Gastrocnemius medialis (tissue), 4 donors: ENCODE data around the gene GABBR2.

ENCODE experiments used
- POLR2A ChIP-seq, 2 donors: fragments of 450-650 bp; IDR thresholded peaks; one replicate each; pipeline ENCODE4 v1.6.1; 2017; ENCODE audit warnings: antibody characterized with exemption in 2 of 2, mild to moderate bottlenecking in 2 of 2, moderate library complexity in 2 of 2
- TF ChIP-seq, protein P1 (sequence below), 5 experiments: fragments of 450-650 bp in 3 of 5; fragments of 200-600 bp in 2 of 5; sonication (generic) in 2 of 5; IDR thresholded peaks in 4 of 5; conservative IDR thresholded peaks in 1 of 5; 1 replicate in 4 of 5; 2 replicates in 1 of 5; pipeline ENCODE4 v1.5.1; 2016 to 2019; ENCODE audit warnings: antibody characterized with exemption in 5 of 5, mild to moderate bottlenecking in 3 of 5, moderate library complexity in 3 of 5

DNA sequence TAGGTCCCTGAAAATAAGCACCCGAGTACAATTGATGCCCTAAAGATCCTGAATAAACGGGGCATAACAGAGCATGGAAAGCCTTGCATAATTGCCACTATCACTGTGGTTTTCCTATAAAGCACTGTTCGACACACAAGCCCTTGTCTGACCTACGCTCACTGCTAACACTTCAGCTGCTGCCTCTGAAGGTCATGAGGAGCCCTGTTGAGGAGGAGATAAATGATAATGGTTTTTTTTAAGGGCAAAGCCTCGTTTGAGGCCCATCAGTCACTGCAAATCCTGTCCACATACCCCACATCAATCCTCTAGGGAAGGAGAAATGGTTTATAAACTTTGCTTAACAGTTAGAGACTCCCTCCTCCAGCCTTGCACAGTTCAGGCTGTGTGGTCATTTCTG is 35.1 kb downstream of the GABBR2 start:
- TF ChIP-seq, protein P1, sequence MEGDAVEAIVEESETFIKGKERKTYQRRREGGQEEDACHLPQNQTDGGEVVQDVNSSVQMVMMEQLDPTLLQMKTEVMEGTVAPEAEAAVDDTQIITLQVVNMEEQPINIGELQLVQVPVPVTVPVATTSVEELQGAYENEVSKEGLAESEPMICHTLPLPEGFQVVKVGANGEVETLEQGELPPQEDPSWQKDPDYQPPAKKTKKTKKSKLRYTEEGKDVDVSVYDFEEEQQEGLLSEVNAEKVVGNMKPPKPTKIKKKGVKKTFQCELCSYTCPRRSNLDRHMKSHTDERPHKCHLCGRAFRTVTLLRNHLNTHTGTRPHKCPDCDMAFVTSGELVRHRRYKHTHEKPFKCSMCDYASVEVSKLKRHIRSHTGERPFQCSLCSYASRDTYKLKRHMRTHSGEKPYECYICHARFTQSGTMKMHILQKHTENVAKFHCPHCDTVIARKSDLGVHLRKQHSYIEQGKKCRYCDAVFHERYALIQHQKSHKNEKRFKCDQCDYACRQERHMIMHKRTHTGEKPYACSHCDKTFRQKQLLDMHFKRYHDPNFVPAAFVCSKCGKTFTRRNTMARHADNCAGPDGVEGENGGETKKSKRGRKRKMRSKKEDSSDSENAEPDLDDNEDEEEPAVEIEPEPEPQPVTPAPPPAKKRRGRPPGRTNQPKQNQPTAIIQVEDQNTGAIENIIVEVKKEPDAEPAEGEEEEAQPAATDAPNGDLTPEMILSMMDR (IDR thresholded peaks at IDR 0.05 in 4 of 5, conservative IDR thresholded peaks at IDR 0.05 in 1 of 5): no peak
- no peak for TF ChIP-seq POLR2A (IDR thresholded peaks at IDR 0.05)
